ENCODE results near the gene NELFB. TPM values are rescaled to one million over a fixed set of nuclear protein-coding genes. Genes with fewer than 3 reads are reported as not detected.

Gene NELFB
- total RNA-seq, 4 donors from 2014 or later = 29.8 to 39.1 (median 32.4) TPM

- Histone ChIP-seq H3K27me3 (no peaks in the 10 kb centered on the region), H3K4me1 (peaks cover 5 to 12% of the 10 kb centered on the region in 2 donors), H3K9me3 (no peaks in the 10 kb centered on the region), H3K27ac (peak overlapping the region; percentile 32 to 56 (median 46)), H3K36me3 (peaks cover 27 to 39% of the 10 kb centered on the region in 2 donors), H3K4me3 (replicated peaks in 1 of 3) (no peak overlapping the region)
- no peak for DNase-seq
- TF ChIP-seq CTCF (IDR thresholded peaks at IDR 0.05) (no peak), POLR2A (IDR thresholded peaks at IDR 0.05) (no peak)
- WGBS, 2 donors = 82 to 86% methylated on average over 17 of the region's 17 CpGs
- intact Hi-C loops (cut with DNase I) = no loop called here
Observed at GRCh38 chr9:137269231-137269772, 14.2 kb downstream of the NELFB start.

- 82 to 92% methylated on average over 22 to 24 of the region's 32 CpGs for WGBS, 2 donors
- no peak overlapping the region for H3K27ac ChIP-seq
- peaks cover 10 to 21% of the 10 kb centered on the region in 2 donors for H3K4me1 ChIP-seq
- intact Hi-C loops (cut with DNase I) = no loop called here
- H3K4me3 ChIP-seq (replicated peaks in 1 of 3) = no peak overlapping the region
- H3K27me3 ChIP-seq = no peaks in the 10 kb centered on the region
- DNase-seq = no peak
- peaks cover 21 to 26% of the 10 kb centered on the region in 2 donors for H3K36me3 ChIP-seq
- no peaks in the 10 kb centered on the region for H3K9me3 ChIP-seq
- no peak for TF ChIP-seq POLR2A (IDR thresholded peaks at IDR 0.05)
- TF ChIP-seq CTCF (IDR thresholded peaks at IDR 0.05) = no peak
Observed at GRCh38 chr9:137270929-137271695, 16.0 kb downstream of the NELFB start.

GRCh38 chr9:137271696-137272076 lies 16.6 kb downstream of the NELFB start:
- H3K36me3 ChIP-seq = peaks cover 17 to 23% of the 10 kb centered on the region in 2 donors
- no peaks in the 10 kb centered on the region for H3K27me3 ChIP-seq
- H3K27ac ChIP-seq = no peak overlapping the region
- WGBS, 2 donors = 45 to 48% methylated on average over 3 of the region's 3 CpGs
- H3K4me3 ChIP-seq (replicated peaks in 1 of 3) = no peak overlapping the region
- H3K4me1 ChIP-seq = peaks cover 14 to 26% of the 10 kb centered on the region in 2 donors
- no peak for DNase-seq
- intact Hi-C loops (cut with DNase I) = no loop called here
- no peak for TF ChIP-seq POLR2A (IDR thresholded peaks at IDR 0.05)
- no peak for TF ChIP-seq CTCF (IDR thresholded peaks at IDR 0.05)
- no peaks in the 10 kb centered on the region for H3K9me3 ChIP-seq

- Histone ChIP-seq H3K36me3 (peaks cover 11 to 19% of the 10 kb centered on the region in 2 donors), H3K27ac (no peak overlapping the region)
Observed at GRCh38 chr9:137272241-137273094, 17.3 kb downstream of the NELFB start.

More at GRCh38 chr9:137272241-137273094, 17.3 kb downstream of the NELFB start:
- 89 to 92% methylated on average over 3 to 27 of the region's 39 CpGs for WGBS, 2 donors
- no peak for DNase-seq
- H3K9me3 ChIP-seq = no peaks in the 10 kb centered on the region
- H3K27me3 ChIP-seq = no peaks in the 10 kb centered on the region
- TF ChIP-seq POLR2A (IDR thresholded peaks at IDR 0.05) (no peak), CTCF (IDR thresholded peaks at IDR 0.05) (no peak)
- intact Hi-C loops (cut with DNase I) = no loop called here
- H3K4me3 ChIP-seq (replicated peaks in 1 of 3) = no peak overlapping the region
- peaks cover 22 to 34% of the 10 kb centered on the region in 2 donors for H3K4me1 ChIP-seq

Data from thyroid gland (tissue), 4 donors.